Tibial artery (tissue), 4 donors: ENCODE measurements around the gene PSAP.

Experiments used
- DNase-seq, 2 donors: peaks; one replicate each; pipeline ENCODE4 v3.0.0-alpha.2; 2019
- H3K27ac ChIP-seq, 2 donors: fragments of 200-600 bp; sonication (generic) in 1 of 2; 1 replicate in 1 of 2; 2 replicates in 1 of 2; pipeline ENCODE4 v1.5.1; 2018 to 2019; ENCODE audit warnings: mild to moderate bottlenecking in 1 of 2
- H3K27me3 ChIP-seq, 2 donors: fragments of 200-600 bp; sonication (generic) in 1 of 2; one replicate each; pipeline versions ENCODE4 v1.5.1 to v1.6.0; 2016 to 2019
- H3K36me3 ChIP-seq, 3 donors: fragments of 200-600 bp; sonication (generic) in 2 of 3; one replicate each; pipeline ENCODE4 v1.5.1; 2016 to 2019; ENCODE audit warnings: mild to moderate bottlenecking in 2 of 3
- H3K4me1 ChIP-seq, 4 donors: fragments of 200-600 bp; sonication (generic) in 2 of 4; 1 replicate in 3 of 4; 2 replicates in 1 of 4; pipeline ENCODE4 v1.5.1; 2016 to 2019
- H3K4me3 ChIP-seq, 2 donors: fragments of 200-600 bp; sonication (generic) in 1 of 2; 1 replicate in 1 of 2; 2 replicates in 1 of 2; pipeline ENCODE4 v1.5.1; 2018 to 2019; ENCODE audit warnings: mild to moderate bottlenecking in 2 of 2
- H3K9me3 ChIP-seq, 3 donors: fragments of 200-600 bp; sonication (generic) in 1 of 3; one replicate each; pipeline ENCODE4 v1.5.1; 2016 to 2019
- CTCF ChIP-seq, 2 experiments: fragments of 200-600 bp in 1 of 2; fragments of 450-650 bp in 1 of 2; IDR thresholded peaks; one replicate each; pipeline ENCODE4 v1.5.1; 2017 to 2019; ENCODE audit warnings: antibody characterized with exemption in 2 of 2, mild to moderate bottlenecking in 1 of 2, moderate library complexity in 1 of 2
- intact Hi-C: fragments of 100-400 bp; cut with DNase I; formaldehyde crosslinking; loops from one replicate; pipeline ENCODE4 v1.15.0; 2023; ENCODE audit warnings: low total_unique reads

Gene PSAP

GRCh38 chr10:71798308-71798624 is 52.8 kb downstream of the PSAP start:
- no peaks in the 10 kb centered on the region for H3K4me1 ChIP-seq
- no peaks in the 10 kb centered on the region for H3K36me3 ChIP-seq
- DNase-seq, result no peak
- intact Hi-C loops, result no loop called here
- no peaks in the 10 kb centered on the region for H3K9me3 ChIP-seq
- no peak overlapping the region for H3K27ac ChIP-seq
- peaks cover 0 to 3% of the 10 kb centered on the region in 2 donors for H3K27me3 ChIP-seq
- H3K4me3 ChIP-seq, result no peak overlapping the region
- TF ChIP-seq CTCF (IDR thresholded peaks at IDR 0.05), result no peak

DNA sequence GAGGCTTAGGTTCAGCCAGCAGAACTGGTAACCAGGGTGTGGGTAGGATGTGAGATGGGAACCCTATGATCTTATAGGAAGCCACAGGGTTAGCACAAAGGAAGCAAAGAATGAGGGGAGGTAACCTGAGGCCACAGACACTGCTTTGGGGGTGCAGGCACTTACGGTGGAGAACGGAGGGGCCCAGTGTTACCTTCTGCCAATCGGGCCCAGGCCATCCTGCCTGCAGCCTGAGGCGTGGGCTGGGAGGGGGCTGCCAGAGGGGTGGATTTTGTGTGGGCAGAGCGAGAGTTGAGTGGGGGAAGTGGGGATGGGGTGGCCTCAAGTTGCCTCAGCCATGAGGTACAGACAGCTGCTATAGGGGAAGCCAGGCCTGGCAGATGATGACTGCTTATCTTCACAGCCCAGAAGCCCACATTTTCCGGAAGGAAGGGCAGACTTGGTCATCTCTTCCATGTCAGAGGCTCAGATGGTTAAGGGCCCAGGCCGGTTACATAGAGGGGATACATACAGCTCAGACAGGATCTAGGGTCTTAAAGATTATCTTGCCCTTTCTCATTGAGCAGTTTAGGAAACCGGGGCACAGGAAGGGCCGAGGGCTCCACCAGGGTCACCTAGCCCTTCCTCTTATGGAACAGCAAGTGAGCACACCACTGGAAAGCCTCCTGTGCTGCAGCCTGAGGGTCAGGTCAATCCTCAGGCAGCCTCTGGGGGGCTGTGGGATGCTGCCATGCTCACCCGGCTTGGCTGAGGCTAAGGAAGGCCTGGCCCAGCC is 53.3 kb downstream of the PSAP start:
- H3K4me3 ChIP-seq, result no peak overlapping the region
- H3K9me3 ChIP-seq, result no peaks in the 10 kb centered on the region
- H3K27ac ChIP-seq, result no peak overlapping the region
- peaks cover 0 to 3% of the 10 kb centered on the region in 2 donors for H3K27me3 ChIP-seq
- no peak for DNase-seq
- no peak for TF ChIP-seq CTCF (IDR thresholded peaks at IDR 0.05)
- H3K4me1 ChIP-seq, result no peaks in the 10 kb centered on the region
- no peaks in the 10 kb centered on the region for H3K36me3 ChIP-seq
- intact Hi-C loops, result no loop called here

GRCh38 chr10:71796749-71797405 is 54.2 kb downstream of the PSAP start:
- Histone ChIP-seq H3K27me3 (peaks cover 0 to 3% of the 10 kb centered on the region in 2 donors), H3K36me3 (no peaks in the 10 kb centered on the region), H3K4me3 (no peak overlapping the region), H3K27ac (no peak overlapping the region), H3K9me3 (no peaks in the 10 kb centered on the region), H3K4me1 (no peaks in the 10 kb centered on the region)
- intact Hi-C loops, result no loop called here
- no peak for TF ChIP-seq CTCF (IDR thresholded peaks at IDR 0.05)
- DNase-seq, result no peak

- H3K9me3 ChIP-seq, result no peaks in the 10 kb centered on the region
- H3K4me1 ChIP-seq, result no peaks in the 10 kb centered on the region
- no peak overlapping the region for H3K27ac ChIP-seq
- intact Hi-C loops, result no loop called here
- TF ChIP-seq CTCF (IDR thresholded peaks at IDR 0.05), result no peak
- H3K4me3 ChIP-seq, result no peak overlapping the region
- DNase-seq, result no peak
- H3K27me3 ChIP-seq, result peaks cover 0 to 9% of the 10 kb centered on the region in 2 donors
- no peaks in the 10 kb centered on the region for H3K36me3 ChIP-seq
Observed at GRCh38 chr10:71795248-71795647, 55.8 kb downstream of the PSAP start.

GRCh38 chr10:71790749-71791440 is 60.2 kb downstream of the PSAP start:
- Histone ChIP-seq H3K4me3 (no peak overlapping the region), H3K27me3 (peaks cover 0 to 15% of the 10 kb centered on the region in 2 donors), H3K4me1 (no peaks in the 10 kb centered on the region), H3K9me3 (no peaks in the 10 kb centered on the region), H3K27ac (no peak overlapping the region), H3K36me3 (no peaks in the 10 kb centered on the region)
- TF ChIP-seq CTCF (IDR thresholded peaks at IDR 0.05), result no peak
- DNase-seq, result no peak
- intact Hi-C loops, result no loop called here
